Hematopoietic multipotent progenitor cell treated with erythropoietin and hydrocortisone succinate and interleukin-3 and kit ligand, for 4 days (in vitro differentiated cells): ENCODE results near the gene RGMB.
A peak's percentile ranks its signal among the peaks of the same experiment; 100 is the strongest.

Source experiments
- DNase-seq: peaks from one replicate; pipeline ENCODE4 v3.0.0-alpha.2; 2015

Gene RGMB

DNA sequence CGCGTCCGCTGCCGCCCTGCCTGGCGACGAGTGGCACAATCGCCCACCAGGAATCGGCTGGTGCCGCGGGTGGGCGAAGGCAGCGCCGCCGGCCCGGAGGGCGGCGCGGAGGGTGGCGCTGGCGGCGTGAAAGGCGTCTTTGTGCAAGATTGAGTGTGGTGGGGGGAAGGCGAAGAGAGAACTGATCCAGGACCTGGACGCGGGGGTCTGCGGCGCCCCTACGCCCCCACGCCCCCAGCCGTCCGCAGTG, 4.6 kb upstream of the RGMB start:
- DNase-seq = no peak

DNA sequence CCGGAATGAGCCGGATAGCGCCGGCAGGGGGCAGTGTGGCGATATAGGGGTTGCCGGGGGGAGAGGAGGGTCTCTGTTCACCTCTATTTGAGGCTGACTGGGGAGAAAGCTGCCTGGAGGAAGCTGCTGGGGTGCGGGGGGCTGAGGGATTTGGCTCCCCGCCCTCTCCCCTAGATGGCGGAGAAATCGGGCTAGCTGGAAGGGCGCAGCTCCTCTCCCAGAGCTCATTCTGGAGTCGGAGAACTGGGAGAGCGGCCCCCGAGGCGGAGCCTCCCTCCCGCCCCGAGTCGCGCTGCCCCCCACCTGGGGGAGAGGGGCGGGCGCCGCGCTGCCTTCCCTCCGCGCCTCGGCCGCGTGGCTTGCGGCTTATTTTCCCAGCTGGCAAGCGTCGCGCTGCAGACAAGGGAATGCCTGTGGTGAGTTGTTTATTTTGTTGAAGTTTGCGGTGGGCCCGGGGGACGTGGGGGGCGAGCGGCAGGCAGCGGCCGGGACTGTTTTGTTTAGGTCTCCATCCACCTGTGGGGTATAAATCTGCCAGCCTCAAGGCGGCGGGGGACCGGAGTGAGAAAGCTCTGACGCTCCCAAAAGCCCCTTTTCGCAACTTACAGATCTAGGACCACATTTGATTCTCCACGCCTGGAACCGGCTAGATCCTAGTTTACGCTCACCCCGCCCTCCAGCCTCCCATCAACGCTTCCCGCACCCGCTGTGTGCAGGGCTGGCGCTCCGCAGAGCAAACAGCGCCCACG, 4.1 kb upstream of the RGMB start:
- peak; percentile 28 for DNase-seq

DNA sequence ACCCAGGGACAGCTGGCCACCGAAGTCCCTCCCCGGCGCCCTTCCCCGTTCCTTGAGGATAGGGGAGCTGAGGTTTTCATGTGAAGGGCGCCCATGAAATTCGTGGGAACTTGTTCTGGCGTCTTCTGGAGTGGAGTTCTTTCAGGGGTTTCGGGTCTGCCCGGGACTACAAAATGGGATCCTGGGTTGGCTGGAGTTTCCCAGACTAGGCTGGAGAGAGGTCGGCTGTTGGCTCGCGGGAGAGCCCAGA, 3.6 kb upstream of the RGMB start:
- no peak for DNase-seq

GRCh38 chr5:98770209-98770910, 3.1 kb upstream of the RGMB start:
- DNase-seq = peak; percentile 46

GRCh38 chr5:98770911-98771322, 2.5 kb upstream of the RGMB start:
- no peak for DNase-seq

DNA sequence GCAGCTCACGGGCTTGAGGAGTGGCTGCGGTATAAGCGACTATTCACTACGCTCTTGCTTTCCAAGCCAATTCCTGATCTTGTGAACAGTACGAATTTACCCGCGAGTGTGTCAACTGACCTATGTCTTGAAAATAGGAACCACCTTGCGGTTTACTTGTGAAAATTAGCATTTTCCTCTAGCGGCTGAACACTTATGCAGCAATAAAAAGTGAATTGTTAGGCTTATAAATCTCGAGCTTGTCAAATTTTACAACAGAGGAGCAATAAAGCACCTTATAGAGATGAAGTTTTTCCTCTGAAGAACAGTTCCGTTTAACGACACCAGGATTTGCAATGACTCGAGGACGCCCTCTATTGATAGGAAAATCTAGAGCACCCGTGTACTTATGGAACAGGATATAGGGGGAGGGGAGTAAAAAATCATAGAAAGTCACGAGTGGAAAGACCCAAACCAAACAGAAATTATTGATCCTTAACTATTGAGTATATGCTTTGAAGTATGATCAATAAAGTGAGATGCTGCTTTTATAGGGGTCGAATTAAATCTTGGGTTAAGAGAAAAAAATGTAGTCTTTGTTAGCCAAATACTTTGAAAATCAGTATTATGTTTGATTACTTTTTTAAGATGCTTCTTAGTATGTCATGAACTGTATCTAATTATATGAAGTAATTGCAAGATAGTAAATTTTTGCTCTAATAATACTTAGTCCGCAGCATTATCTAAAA, 1.9 kb upstream of the RGMB start:
- peak; percentile 92 for DNase-seq

- peak; percentile 28 for DNase-seq
Measured at GRCh38 chr5:98772415-98773213, 849 bp upstream of the RGMB start.

DNA sequence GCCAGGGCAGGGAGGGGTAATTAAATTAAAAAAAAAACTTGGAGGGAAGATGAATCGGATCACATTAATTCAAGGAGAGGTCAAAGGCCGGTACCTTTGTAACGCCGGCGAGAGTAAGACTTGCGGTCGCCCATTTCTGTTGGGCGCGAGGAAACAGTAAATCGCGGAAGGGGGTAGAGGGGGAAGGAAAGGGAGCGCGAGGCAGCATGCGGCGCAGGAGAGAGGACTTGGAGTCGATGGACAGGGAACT, 324 bp upstream of the RGMB start:
- DNase-seq = no peak

GRCh38 chr5:98774192-98775033, 950 bp downstream of the RGMB start:
- DNase-seq = peak; percentile 50

- DNase-seq = no peak
Measured at GRCh38 chr5:98775246-98776065, 2.0 kb downstream of the RGMB start.

- no peak for DNase-seq
Measured at GRCh38 chr5:98776066-98776705, 2.7 kb downstream of the RGMB start.

- no peak for DNase-seq
Measured at GRCh38 chr5:98777295-98777694, 3.8 kb downstream of the RGMB start.

DNA sequence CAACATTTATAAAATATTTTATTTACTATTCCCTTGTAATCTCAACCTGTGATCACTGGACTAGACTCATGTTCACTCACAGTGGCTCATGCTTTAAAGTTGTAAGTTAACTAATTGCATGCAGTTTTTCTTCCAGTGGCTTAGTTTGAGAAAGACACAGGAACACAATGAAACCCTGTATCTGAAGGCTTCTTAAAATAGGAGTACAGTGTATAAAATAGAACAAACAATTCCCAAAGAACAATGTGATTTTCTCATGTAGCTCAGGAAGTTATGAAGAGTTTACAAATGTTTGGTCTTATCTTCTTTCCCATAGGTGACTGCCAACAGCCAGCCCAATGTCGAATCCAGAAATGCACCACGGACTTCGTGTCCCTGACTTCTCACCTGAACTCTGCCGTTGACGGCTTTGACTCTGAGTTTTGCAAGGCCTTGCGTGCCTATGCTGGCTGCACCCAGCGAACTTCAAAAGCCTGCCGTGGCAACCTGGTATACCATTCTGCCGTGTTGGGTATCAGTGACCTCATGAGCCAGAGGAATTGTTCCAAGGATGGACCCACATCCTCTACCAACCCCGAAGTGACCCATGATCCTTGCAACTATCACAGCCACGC, 5.9 kb downstream of the RGMB start:
- DNase-seq = no peak

DNA sequence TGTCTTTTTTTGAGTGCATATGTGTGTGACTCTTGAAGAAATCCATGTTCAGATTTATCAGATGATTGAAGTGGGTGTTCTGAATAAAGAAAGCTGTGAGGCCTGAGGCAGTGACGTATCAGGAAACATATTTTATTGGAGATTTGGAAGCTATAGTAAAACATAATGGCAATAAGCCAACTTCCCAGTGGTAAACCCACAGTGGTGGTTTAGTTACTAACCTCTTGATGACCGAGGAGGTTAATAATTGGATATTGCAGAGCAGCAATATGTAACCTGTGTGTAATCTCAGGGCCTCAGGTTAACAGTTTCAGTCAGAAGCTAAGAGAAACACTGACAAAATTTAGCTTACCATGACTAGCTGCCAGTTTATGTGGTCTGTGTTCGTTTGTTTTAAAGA, 6.9 kb downstream of the RGMB start:
- DNase-seq = no peak

DNA sequence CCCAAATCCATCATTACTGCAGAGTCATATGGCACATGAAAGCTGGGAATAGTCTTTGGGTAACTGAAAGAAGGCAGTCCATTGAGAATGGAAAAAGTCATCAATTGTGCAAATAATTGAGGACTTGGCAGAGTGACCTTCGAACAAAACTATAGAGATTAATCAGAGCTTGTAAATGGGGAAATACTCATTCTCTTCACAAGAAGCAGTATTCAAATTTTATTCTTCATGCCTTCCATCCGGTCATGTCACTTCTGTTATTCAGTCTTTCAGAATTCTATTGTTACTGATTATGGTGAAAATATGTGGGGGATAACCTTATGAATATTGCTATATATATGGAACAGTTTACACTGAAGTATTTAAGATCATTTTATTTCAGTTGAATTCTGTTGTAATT, 8.1 kb downstream of the RGMB start:
- DNase-seq = no peak

GRCh38 chr5:98781964-98782363, 8.5 kb downstream of the RGMB start:
- DNase-seq = no peak

DNA sequence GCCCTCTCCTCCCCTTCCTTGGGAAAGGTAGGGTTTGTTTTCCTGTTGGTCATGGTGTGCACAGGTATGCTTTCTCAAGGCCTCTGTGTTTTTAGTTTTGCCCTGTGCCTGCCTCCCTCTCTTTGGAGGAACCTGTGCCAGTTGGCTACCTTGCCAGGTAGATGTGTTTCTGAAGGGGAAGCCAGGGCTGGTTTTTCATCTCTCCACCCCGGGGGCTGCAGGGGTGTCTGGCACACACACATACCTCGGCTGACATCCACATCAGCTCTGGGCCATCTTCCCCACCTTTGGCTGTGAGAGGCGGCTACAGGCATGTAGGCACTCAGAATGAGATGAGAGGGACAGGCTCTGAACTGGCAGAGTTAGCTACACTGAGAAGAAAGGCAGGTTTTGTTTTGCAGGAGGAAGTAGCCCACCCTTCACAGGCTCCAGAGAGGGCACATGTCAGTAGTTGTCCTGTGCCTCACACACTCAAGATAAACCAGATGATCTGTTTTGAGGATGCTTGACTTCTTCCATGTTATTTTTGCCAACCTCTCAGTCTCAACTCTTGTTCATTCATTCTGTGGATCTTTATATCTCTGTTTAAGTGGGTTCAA, 9.7 kb downstream of the RGMB start:
- DNase-seq = no peak

DNA sequence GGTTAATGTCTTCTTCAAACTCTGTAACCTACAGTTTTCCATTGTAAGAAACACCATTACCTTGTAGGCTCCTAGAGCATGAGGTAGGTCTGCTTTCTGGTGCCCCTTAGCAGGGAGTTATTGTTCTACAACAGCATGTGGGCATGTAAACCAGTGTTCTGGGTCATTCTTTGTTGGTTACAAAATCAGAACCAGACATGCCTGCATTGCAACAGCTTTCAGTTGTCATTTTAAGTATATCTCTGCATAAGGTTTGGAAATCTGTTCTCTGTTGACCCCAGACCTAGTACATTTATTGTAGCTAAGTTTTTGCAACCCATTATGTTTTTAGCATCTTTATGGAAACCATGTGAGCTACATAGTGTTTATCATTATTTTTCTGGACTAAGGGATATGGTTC, 10.9 kb downstream of the RGMB start:
- DNase-seq = no peak

DNA sequence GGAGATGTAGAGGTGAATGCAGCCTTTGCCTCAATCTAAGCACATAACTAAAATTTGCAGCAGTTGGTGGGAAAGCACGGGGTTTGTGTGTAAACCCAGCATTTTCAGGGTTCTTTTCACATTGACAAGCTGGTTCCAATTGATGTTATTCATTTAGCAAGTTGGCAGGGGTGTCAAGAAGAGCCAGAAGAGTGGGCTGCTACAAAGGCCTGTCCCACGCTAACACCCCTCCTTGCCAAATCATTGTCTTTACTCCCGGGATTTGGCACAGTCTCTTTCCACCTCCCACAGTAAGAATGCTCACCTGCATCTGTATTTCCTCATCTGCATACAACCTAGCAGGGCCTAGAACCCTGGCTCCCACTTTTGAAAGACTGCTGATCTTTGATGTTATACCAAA, 11.8 kb downstream of the RGMB start:
- no peak for DNase-seq

DNA sequence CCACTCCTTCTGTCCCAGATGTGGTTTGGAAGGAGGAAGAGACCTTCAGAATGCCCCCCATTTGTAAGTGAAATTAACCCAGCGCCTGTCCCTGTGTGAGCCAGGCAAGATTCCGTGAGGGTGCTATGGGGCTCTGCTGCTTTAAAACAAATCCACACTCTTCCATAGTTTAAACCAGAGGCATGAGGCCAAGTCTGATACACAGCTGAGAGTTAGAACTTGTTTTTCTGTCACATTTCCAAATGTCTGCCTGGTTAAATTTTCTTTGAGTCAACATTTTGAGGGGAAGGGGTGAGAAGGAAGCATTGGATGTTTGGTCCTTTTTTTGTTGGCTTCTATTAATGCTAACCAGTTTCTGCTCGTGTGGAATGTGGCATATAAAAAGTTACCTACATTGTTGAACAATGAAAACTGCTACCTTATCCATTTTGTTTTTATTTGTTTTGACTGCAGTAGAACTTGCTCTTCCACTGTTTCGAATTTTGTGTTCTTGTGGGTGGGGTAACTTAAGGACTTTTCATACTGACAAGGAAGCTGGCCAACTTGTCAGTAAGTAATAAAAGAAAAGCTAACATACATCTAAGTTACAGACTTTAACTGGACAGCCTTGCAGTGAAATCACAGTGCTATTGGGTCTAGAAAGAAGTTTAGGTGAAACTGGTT, 12.9 kb downstream of the RGMB start:
- DNase-seq = no peak
